HEK293 (cell line): ENCODE results near the gene MRPS27.

Experiments
- CTCF ChIP-seq: fragments of 450-650 bp; formaldehyde crosslinking; IDR thresholded peaks from 2 replicates; pipeline ENCODE4 v1.5.1; 2016; ENCODE audit warnings: missing biosample characterization, missing genetic modification characterization
- GLI4 ChIP-seq: fragments of 450-650 bp; formaldehyde crosslinking; IDR thresholded peaks from 2 replicates; pipeline ENCODE4 v1.5.1; 2016; ENCODE audit warnings: missing biosample characterization, missing genetic modification characterization
- HIC1 ChIP-seq: fragments of 450-650 bp; formaldehyde crosslinking; IDR thresholded peaks from 2 replicates; pipeline ENCODE4 v1.5.1; 2016; ENCODE audit warnings: missing biosample characterization, missing genetic modification characterization
- HOXA7 ChIP-seq: sonication (generic); formaldehyde crosslinking; IDR thresholded peaks from 2 replicates; pipeline ENCODE4 v1.8.1; 2022; ENCODE audit warnings: missing genetic modification reagents, borderline replicate concordance
- KLF7 ChIP-seq: fragments of 450-650 bp; formaldehyde crosslinking; IDR thresholded peaks from 2 replicates; pipeline ENCODE4 v1.5.1; 2016; ENCODE audit warnings: missing biosample characterization, missing genetic modification characterization, borderline replicate concordance
- SETDB1 ChIP-seq: IDR thresholded peaks from one replicate; pipeline ENCODE4 v1.6.1; 2017; ENCODE audit warnings: mild to moderate bottlenecking, low read length, moderate library complexity, mixed read lengths; ENCODE audit not compliant: insufficient read length
- SP2 ChIP-seq: fragments of 450-650 bp; formaldehyde crosslinking; IDR thresholded peaks from 2 replicates; pipeline ENCODE4 v1.5.1; 2016; ENCODE audit warnings: missing biosample characterization, missing genetic modification characterization
- SP7 ChIP-seq: fragments of 450-650 bp; formaldehyde crosslinking; IDR thresholded peaks from 2 replicates; pipeline ENCODE4 v1.5.1; 2016; ENCODE audit warnings: missing biosample characterization, missing genetic modification characterization
- ZNF174 ChIP-seq: fragments of 450-650 bp; formaldehyde crosslinking; IDR thresholded peaks from 2 replicates; pipeline ENCODE4 v1.5.0; 2017; ENCODE audit warnings: missing biosample characterization, mild to moderate bottlenecking, missing genetic modification characterization
- ZNF19 ChIP-seq: fragments of 450-650 bp; formaldehyde crosslinking; IDR thresholded peaks from 2 replicates; pipeline ENCODE4; 2016; ENCODE audit warnings: missing biosample characterization, missing genetic modification characterization, low read depth
- ZNF211 ChIP-seq: fragments of 450-650 bp; formaldehyde crosslinking; IDR thresholded peaks from 2 replicates; pipeline ENCODE4 v1.5.1; 2016; ENCODE audit warnings: low read depth, missing biosample characterization, missing genetic modification characterization
- ZNF24 ChIP-seq: fragments of 450-650 bp; formaldehyde crosslinking; IDR thresholded peaks from 2 replicates; pipeline ENCODE4 v1.5.1; 2016; ENCODE audit warnings: missing biosample characterization, missing genetic modification characterization
- ZNF335 ChIP-seq: fragments of 450-650 bp; formaldehyde crosslinking; conservative IDR thresholded peaks from 2 replicates; pipeline ENCODE4 v1.5.1; 2016; ENCODE audit warnings: missing biosample characterization, missing genetic modification characterization
- ZNF510 ChIP-seq: fragments of 450-650 bp; formaldehyde crosslinking; IDR thresholded peaks from 2 replicates; pipeline ENCODE4 v1.5.1; 2018; ENCODE audit warnings: mild to moderate bottlenecking, missing genetic modification characterization, missing biosample characterization; ENCODE audit not compliant: insufficient replicate concordance
- ZNF544 ChIP-seq: fragments of 450-650 bp; formaldehyde crosslinking; IDR thresholded peaks from 2 replicates; pipeline ENCODE4 v1.5.0; 2017; ENCODE audit warnings: missing biosample characterization, missing genetic modification characterization
- ZNF555 ChIP-seq: fragments of 450-650 bp; formaldehyde crosslinking; conservative IDR thresholded peaks from 2 replicates; pipeline ENCODE4 v1.5.1; 2017; ENCODE audit warnings: missing biosample characterization, mild to moderate bottlenecking, missing genetic modification characterization, inconsistent platforms
- ZNF558 ChIP-seq: fragments of 450-650 bp; formaldehyde crosslinking; IDR thresholded peaks from 2 replicates; pipeline ENCODE4 v1.5.1; 2016; ENCODE audit warnings: missing biosample characterization, missing genetic modification characterization
- ZNF704 ChIP-seq: fragments of 450-650 bp; formaldehyde crosslinking; IDR thresholded peaks from 2 replicates; pipeline ENCODE4 v1.5.1; 2016; ENCODE audit warnings: missing biosample characterization, missing genetic modification characterization
- ZNF837 ChIP-seq: fragments of 450-650 bp; formaldehyde crosslinking; IDR thresholded peaks from 2 replicates; pipeline ENCODE4 v1.5.1; 2016; ENCODE audit warnings: missing biosample characterization, missing genetic modification characterization
- ZSCAN5A ChIP-seq: fragments of 450-650 bp; formaldehyde crosslinking; IDR thresholded peaks from 2 replicates; pipeline ENCODE4 v1.5.1; 2016; ENCODE audit warnings: missing biosample characterization, missing genetic modification characterization
- TF ChIP-seq, protein P1 (sequence below): sonication (generic); formaldehyde crosslinking; IDR thresholded peaks from 2 replicates; pipeline ENCODE4 v1.8.1; 2022; ENCODE audit warnings: mild to moderate bottlenecking, moderate library complexity, missing genetic modification reagents
- TF ChIP-seq, protein P2 (sequence below): fragments of 450-650 bp; IDR thresholded peaks from 2 replicates; pipeline ENCODE4 v1.5.1; 2018; ENCODE audit warnings: missing biosample characterization, missing genetic modification characterization
- TF ChIP-seq, protein P3 (sequence below): fragments of 450-650 bp; formaldehyde crosslinking; IDR thresholded peaks from 2 replicates; pipeline ENCODE4 v1.5.1; 2017; ENCODE audit warnings: missing biosample characterization, missing genetic modification characterization
- TF ChIP-seq, protein P4 (sequence below): fragments of 450-650 bp; formaldehyde crosslinking; IDR thresholded peaks from 2 replicates; pipeline ENCODE4 v1.5.1; 2016; ENCODE audit warnings: missing biosample characterization, missing genetic modification characterization
- TF ChIP-seq, protein P5 (sequence below): fragments of 450-650 bp; formaldehyde crosslinking; IDR thresholded peaks from 2 replicates; pipeline ENCODE4 v1.5.1; 2016; ENCODE audit warnings: missing biosample characterization, missing genetic modification characterization, borderline replicate concordance

Gene MRPS27

DNA sequence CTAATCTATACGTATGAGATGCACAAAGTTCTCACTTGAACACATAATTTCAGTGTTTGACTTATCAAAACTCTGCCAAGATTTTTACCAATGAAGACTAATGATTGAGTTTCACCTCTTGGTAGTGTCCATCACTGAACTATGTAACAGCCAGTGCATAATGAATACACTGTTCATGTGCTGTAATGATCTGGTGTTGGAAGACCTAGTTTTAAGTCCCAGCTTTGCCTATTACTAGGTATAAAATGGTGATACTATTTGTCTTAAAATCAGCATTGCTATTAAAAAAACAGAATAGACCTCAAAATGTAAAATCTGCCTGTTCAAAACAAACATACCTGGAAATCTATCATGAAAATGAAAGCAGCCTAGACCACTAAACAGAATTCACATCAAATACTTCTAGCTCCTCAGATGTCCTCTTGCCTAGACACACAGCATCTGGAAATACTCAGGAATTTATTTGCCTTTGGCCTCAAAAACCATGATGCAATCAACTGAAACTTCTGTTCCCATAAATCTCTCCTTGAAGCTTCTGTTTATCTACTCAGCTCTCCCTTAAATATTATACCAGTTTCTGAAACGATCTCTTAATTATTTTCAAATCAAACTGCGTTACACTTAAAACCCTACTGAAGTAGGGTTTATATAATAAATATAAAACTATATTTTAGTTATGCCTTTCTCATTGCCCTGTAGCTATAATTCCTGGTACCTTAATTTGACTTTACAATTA, 38.1 kb downstream of the MRPS27 start (continued):
- TF ChIP-seq ZNF704 (tag by site-specific recombination) (no peak), ZNF510 (no peak), ZNF335 (tag by site-specific recombination) (peak; percentile 25; the same call in 1 of the 2 replicates), ZNF544 (tag by site-specific recombination) (no peak), ZSCAN5A (tag by site-specific recombination) (no peak), ZNF558 (tag by site-specific recombination) (no peak), ZNF837 (no peak), ZNF19 (no peak), CTCF (tag by site-specific recombination) (no peak), SETDB1 (no peak), ZNF555 (no peak), SP7 (tag by site-specific recombination) (peak; percentile 62; the same call in 1 of the 2 replicates), GLI4 (tag by site-specific recombination) (no peak), ZNF24 (tag by site-specific recombination) (peak; percentile 64), SP2 (tag by site-specific recombination) (no peak), KLF7 (tag by site-specific recombination) (no peak), ZNF174 (tag by site-specific recombination) (no peak), HIC1 (tag by site-specific recombination) (no peak; the same call in 1 of the 2 replicates), HOXA7 (no peak), ZNF211 (tag by site-specific recombination) (no peak)
- TF ChIP-seq, protein P1, sequence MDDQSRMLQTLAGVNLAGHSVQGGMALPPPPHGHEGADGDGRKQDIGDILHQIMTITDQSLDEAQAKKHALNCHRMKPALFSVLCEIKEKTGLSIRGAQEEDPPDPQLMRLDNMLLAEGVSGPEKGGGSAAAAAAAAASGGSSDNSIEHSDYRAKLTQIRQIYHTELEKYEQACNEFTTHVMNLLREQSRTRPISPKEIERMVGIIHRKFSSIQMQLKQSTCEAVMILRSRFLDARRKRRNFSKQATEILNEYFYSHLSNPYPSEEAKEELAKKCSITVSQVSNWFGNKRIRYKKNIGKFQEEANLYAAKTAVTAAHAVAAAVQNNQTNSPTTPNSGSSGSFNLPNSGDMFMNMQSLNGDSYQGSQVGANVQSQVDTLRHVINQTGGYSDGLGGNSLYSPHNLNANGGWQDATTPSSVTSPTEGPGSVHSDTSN (CRISPR knock-in tag) = no peak
- TF ChIP-seq, protein P2, sequence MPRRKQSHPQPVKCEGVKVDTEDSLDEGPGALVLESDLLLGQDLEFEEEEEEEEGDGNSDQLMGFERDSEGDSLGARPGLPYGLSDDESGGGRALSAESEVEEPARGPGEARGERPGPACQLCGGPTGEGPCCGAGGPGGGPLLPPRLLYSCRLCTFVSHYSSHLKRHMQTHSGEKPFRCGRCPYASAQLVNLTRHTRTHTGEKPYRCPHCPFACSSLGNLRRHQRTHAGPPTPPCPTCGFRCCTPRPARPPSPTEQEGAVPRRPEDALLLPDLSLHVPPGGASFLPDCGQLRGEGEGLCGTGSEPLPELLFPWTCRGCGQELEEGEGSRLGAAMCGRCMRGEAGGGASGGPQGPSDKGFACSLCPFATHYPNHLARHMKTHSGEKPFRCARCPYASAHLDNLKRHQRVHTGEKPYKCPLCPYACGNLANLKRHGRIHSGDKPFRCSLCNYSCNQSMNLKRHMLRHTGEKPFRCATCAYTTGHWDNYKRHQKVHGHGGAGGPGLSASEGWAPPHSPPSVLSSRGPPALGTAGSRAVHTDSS = no peak
- TF ChIP-seq, protein P3, sequence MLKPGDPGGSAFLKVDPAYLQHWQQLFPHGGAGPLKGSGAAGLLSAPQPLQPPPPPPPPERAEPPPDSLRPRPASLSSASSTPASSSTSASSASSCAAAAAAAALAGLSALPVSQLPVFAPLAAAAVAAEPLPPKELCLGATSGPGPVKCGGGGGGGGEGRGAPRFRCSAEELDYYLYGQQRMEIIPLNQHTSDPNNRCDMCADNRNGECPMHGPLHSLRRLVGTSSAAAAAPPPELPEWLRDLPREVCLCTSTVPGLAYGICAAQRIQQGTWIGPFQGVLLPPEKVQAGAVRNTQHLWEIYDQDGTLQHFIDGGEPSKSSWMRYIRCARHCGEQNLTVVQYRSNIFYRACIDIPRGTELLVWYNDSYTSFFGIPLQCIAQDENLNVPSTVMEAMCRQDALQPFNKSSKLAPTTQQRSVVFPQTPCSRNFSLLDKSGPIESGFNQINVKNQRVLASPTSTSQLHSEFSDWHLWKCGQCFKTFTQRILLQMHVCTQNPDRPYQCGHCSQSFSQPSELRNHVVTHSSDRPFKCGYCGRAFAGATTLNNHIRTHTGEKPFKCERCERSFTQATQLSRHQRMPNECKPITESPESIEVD (tag by site-specific recombination) = peak; percentile 95
- TF ChIP-seq, protein P4, sequence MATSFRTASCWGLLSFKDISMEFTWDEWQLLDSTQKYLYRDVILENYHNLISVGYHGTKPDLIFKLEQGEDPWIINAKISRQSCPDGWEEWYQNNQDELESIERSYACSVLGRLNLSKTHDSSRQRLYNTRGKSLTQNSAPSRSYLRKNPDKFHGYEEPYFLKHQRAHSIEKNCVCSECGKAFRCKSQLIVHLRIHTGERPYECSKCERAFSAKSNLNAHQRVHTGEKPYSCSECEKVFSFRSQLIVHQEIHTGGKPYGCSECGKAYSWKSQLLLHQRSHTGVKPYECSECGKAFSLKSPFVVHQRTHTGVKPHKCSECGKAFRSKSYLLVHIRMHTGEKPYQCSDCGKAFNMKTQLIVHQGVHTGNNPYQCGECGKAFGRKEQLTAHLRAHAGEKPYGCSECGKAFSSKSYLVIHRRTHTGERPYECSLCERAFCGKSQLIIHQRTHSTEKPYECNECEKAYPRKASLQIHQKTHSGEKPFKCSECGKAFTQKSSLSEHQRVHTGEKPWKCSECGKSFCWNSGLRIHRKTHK (tag by site-specific recombination) = no peak
- TF ChIP-seq, protein P5, sequence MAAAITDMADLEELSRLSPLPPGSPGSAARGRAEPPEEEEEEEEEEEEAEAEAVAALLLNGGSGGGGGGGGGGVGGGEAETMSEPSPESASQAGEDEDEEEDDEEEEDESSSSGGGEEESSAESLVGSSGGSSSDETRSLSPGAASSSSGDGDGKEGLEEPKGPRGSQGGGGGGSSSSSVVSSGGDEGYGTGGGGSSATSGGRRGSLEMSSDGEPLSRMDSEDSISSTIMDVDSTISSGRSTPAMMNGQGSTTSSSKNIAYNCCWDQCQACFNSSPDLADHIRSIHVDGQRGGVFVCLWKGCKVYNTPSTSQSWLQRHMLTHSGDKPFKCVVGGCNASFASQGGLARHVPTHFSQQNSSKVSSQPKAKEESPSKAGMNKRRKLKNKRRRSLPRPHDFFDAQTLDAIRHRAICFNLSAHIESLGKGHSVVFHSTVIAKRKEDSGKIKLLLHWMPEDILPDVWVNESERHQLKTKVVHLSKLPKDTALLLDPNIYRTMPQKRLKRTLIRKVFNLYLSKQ (tag by site-specific recombination) = no peak
